Left ventricle myocardium superior (tissue), 1 donor: Measurements from ENCODE around the gene MTUS2. TPM values are rescaled to one million over a fixed set of nuclear protein-coding genes. Genes with fewer than 3 reads are reported as not detected.

ENCODE experiments used
- ATAC-seq: fragments of 200-7000 bp; cut with Tn5 transposase; one replicate; pipeline ENCODE4 v1.9.1; 2020; ENCODE audit warnings: mild to moderate bottlenecking, moderate library complexity
- DNase-seq: peaks from one replicate; pipeline ENCODE4 v3.0.0-alpha.2; 2020
- intact Hi-C: fragments of 100-400 bp; cut with micrococcal nuclease; formaldehyde crosslinking; loops from one replicate; pipeline ENCODE4 v1.11.0; 2022
- total RNA-seq: library from RNA; stranded (reverse); fragmentation: NEBNext Ultra II Directional; extraction: Animal tissue kit (Norgen Biotek cat#: 25700); gene quantifications from one replicate; pipeline ENCODE4 v1.2.1, GENCODE V29; 2021
- donor health status: DM: no; HTN: yes; CAD: no; lungs with severe emphysema.

MTUS2 gene
- total RNA-seq, 1 donor from 2014 or later = 126 TPM

GRCh38 chr13:29125934-29126424 lies 305.8 kb downstream of the MTUS2 start:
- DNase-seq (no peak), ATAC-seq (no peak)
- intact Hi-C loops = no loop called here

DNA sequence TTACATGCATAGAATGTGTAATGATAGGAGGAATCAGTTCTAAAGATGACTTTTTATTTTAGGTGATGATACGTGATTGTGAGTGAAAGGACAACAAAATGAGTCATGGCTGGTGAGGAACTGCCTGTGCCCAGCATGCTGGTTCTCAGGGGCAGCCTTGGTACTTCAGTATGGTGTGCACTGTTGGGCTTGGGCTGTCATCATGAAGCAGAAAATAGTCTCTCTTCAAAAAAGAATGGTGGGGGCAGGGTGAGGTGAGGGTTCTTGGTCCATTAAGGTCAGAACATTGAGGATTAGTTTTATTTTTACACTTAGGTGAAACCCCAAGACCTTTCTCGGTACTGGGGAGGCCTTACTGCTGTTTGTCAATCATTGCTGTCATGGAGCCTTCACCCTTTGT lies 309.5 kb downstream of the MTUS2 start:
- intact Hi-C loops = no loop called here
- ATAC-seq (peak; percentile 28), DNase-seq (no peak)

DNA sequence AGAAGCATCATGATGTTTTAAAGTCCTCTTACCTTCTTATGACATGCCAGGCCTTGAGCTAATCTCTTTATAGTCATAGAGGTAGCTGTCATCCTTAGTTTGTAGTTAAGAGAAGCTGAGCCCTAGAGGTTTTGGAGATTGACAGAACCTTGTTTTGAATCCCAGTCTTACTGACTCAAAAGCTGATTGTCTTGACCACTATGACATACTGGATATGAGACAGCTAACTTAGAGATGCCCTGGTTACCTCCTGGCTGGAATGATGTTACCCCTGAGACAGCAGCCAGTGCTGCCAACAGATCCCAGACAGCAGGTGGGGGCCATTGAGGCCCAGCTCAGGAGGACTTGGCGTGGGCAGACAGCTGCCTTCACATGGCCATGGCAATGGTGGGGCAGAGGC lies 311.0 kb downstream of the MTUS2 start:
- ATAC-seq = no peak
- intact Hi-C loops = no loop called here
- no peak for DNase-seq

DNA sequence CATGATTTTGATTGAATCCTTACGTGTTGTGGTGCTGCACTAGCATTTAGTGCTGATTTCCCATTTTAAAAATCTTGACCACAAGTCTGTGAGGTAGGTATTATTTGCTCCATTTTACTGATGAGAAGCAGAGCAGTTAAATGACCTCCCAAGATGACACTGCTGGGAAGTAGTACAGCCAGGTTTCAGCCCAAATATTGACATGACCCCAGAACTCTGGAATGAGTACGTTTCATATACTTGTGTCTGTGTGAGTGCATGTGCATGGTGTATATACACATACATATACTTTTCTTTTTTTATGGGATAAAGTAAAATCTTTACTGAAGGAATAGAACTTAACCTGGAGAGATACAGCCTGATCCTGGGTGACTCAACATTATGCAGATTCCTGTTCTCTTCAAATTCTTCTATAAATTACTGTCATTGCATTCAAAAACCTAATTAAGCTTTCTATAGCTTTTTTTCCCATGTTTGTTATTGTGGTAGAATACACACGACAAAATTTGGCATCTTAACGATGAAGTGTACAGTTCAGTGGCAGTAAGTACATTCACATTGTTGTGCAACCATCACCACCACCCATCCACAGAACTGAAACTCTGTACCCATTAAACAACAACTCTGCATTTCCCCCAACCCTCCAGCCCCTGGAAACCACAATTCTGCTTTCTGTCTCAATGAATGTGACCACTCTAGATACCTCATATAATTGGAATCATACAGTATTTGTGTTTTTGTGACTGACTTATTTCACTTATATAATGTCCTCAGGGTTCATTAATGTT lies 311.9 kb downstream of the MTUS2 start:
- intact Hi-C loops = no loop called here
- DNase-seq = no peak
- no peak for ATAC-seq

GRCh38 chr13:29136341-29136740 lies 316.2 kb downstream of the MTUS2 start:
- no peak for DNase-seq
- no peak for ATAC-seq
- intact Hi-C loops = no loop called here

- intact Hi-C loops = no loop called here
- no peak for DNase-seq
- ATAC-seq = no peak
Observed at GRCh38 chr13:29137016-29137415, 316.9 kb downstream of the MTUS2 start.

GRCh38 chr13:29137995-29138394 lies 317.9 kb downstream of the MTUS2 start:
- intact Hi-C loops = no loop called here
- no peak for ATAC-seq
- no peak for DNase-seq

GRCh38 chr13:29140277-29140676 lies 320.1 kb downstream of the MTUS2 start:
- no peak for DNase-seq
- intact Hi-C loops = no loop called here

GRCh38 chr13:29143847-29144246 lies 323.7 kb downstream of the MTUS2 start:
- ATAC-seq = no peak
- DNase-seq = no peak
- intact Hi-C loops = no loop called here

More at GRCh38 chr13:29140277-29140676, 320.1 kb downstream of the MTUS2 start:
- peak; percentile 95 for ATAC-seq

DNA sequence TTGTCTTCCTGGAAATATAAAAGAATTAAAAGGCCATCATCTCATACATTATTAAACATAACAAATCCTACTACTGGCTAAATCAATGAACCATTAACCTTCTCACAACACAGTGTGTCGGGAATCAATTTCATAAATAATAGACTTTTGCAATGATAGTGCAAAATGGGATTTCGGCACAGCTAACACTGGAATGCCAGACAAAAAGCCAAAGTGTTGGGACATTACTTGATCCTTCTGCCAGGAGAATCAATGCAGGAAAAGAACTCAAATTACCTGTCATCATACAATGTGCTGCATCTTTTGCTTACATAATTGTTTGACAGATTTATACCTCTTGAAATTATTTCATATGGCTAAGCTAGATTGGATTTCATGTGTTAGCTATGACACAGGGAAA lies 334.3 kb downstream of the MTUS2 start:
- no peak for DNase-seq
- no peak for ATAC-seq
- intact Hi-C loops = no loop called here

- no peak for DNase-seq
Observed at GRCh38 chr13:29156136-29156535, 336.0 kb downstream of the MTUS2 start.

GRCh38 chr13:29159871-29160270 lies 339.7 kb downstream of the MTUS2 start:
- ATAC-seq = no peak
- intact Hi-C loops = no loop called here
- DNase-seq = no peak

More at GRCh38 chr13:29156136-29156535, 336.0 kb downstream of the MTUS2 start:
- intact Hi-C loops = no loop called here
- no peak for ATAC-seq

GRCh38 chr13:29160862-29161261 lies 340.7 kb downstream of the MTUS2 start:
- DNase-seq (no peak), ATAC-seq (no peak)
- intact Hi-C loops = no loop called here

- ATAC-seq (no peak), DNase-seq (no peak)
- intact Hi-C loops = no loop called here
Observed at GRCh38 chr13:29161676-29162075, 341.5 kb downstream of the MTUS2 start.

- ATAC-seq = no peak
- no peak for DNase-seq
- intact Hi-C loops = no loop called here
Observed at GRCh38 chr13:29162638-29163235, 342.6 kb downstream of the MTUS2 start.

GRCh38 chr13:29164116-29164515 lies 344.0 kb downstream of the MTUS2 start:
- intact Hi-C loops = no loop called here
- DNase-seq (no peak), ATAC-seq (no peak)

GRCh38 chr13:29165216-29165615 lies 345.1 kb downstream of the MTUS2 start:
- ATAC-seq (no peak), DNase-seq (no peak)
- intact Hi-C loops = no loop called here

DNA sequence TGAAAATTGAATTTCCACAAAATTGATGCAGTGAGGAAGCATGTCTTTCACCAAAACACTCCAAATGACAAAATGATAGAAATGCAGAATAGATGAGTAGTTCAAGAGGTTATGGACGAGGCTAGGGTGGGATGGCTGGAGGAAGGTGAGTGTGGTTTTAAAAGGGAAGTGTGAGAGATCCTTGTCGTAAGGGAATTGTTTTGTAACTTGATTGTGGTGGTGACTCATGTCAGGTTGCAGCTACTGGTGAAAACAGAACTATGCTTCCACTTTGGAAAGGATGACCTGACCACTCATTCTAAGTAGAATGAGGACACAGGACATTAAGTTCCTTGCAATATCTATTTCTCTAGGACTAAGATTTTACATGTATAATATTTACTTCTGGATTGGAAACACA lies 345.7 kb downstream of the MTUS2 start:
- intact Hi-C loops = no loop called here
- no peak for DNase-seq
- no peak for ATAC-seq

DNA sequence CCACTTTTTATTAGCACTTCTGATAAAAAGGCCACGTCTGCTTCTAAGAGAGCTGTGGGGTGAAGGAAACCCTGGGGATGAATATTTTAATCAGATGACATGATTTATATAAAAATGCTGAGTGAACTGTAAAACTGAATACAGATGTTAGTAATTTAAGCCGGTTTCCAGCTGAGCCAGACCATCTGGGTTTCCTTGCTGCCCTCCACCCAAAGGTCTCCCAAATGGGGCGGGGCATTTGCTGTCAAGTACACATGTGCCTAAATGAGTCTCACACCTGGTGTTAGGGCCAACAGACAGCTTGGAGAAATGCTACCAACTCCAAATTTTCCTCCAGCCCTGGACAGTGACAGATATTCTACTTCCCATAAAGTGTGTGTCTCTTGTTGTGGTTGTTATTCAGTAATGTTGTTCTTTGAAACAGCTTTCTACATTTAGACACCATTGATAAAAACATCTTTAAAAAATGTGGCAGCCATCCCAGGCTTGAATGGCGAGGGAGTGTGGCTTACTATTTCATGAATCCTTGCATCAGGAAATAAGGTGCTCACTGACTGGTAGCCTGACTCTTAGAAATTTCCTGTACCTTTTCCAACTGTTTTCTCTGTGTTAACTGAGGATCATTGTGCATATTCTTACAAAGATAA lies 350.4 kb downstream of the MTUS2 start:
- ATAC-seq = peak; percentile 73
- DNase-seq = no peak
- intact Hi-C loops = no loop called here

- no peak for DNase-seq
- intact Hi-C loops = no loop called here
- ATAC-seq = no peak
Observed at GRCh38 chr13:29171244-29171643, 351.1 kb downstream of the MTUS2 start.
